ENCODE data around the gene UTS2R.

Gene UTS2R

DNA sequence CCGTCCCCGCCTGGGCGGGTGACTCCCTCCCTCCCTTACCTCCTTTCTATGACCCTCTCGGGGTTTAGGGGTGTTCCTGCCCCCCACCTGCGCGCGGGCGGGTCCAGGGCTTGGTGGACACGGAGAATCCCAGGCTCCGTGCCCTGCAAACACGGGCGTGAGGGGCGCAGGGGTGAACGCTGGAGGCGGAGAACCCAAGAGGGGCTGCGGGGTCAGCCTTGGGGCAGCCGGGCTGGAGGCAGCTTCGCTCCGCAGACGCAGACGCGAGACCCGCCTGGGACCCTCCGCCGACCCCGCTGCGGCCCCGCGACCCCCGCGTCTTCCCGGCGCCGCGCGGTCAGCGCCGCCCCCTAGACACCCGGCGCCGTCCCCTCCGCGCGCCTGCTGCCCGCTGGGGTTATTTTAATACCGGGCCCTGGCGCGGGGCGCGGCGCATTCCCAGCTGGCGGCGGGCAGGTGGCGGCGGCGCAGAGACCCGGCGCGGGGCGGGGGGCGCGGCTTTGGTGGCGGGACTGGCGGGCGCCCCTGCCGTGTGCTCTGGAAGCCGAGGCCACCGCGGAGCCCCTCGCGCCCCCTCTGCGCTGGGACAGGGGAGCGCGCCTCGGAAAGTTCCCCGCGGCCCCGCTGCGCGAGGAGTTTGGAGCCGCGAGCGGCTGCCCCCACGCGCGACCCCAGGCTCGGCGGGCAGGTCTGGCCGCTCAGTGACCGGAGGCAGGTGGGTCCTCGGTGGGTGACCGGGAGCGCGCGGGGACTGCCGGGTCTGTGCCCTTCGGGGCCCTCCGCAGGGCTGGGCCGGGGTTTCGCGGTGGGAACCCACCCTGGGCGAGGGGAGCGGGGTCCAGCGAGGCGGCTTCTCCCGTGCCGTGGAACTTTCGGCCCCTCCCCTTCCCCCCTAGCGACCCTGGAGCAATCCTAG, at the start of gene UTS2R:
Gene UTS2R, plus strand, starts transcription at position 433 of the 916 bp plus-strand sequence. CDS start 2,560 bp downstream, outside the sequence.
- no peak for DNase-seq (ENCODE audit: low read depth, low spot score)

DNA sequence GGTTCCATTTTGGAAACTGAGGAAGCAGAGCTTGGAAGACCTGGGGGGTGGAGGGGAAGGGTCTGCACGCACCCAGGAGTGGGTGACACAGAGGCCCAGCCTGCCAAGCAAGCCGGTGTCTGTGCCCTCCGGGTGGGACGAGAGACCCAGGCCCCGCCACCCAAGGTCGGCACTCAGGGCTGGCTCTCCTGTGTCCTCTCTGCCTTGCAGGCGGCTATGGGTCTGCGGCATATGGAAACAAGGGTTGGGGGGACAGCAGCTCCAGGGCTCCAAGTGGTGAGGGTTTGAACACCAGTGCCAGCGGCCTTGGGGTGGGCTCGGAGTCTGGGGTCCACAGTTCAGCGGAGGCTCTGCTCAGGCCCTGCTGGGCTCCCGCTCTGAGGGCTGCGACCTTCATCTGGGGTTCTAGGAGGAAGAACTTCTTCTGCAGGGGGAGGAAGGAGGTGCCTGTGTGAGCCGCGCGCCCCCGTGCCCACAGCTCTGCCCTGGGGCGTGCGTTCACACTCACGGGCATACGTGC, 49.6 kb upstream of the UTS2R start:
- no peak for DNase-seq (ENCODE audit: low read depth, low spot score)

GRCh38 chr17:82322526-82323453, 48.8 kb upstream of the UTS2R start:
- no peak for DNase-seq (ENCODE audit: low read depth, low spot score)

DNA sequence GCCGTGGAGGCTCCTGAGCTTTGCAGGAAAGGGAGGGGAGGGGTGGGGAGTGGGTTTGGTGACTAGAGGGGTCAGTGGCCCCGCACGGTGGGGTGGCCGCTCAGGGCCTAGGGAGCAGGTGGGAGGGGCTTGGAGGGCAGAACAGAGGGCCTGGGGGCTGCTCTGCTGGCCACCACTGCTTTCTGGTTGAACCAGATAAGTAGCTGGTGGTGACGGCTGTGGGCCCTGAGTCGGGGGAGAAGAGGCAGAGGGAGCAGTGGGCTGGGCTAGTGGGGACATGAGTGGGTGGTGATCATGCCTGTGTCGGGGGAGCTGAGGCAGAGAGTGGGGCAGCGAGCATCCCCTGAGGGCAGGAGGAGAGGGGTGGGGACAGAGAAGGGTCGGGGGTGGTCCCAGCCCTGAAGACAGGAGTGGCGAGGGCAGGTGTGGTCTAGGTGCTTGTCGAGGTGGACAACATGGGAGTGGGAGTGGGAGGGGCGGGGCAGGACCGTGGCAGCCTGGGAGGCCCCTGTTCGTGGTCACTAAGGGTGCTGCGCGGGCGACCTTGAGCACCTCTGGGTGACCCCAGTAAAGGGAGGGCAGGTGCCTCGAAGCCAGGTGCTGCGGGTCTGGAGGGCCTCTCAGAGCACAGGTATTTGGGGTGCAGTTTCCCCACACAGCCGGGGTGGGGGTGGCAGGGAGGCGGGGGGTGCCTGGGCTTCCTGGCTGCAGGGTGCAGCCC, 47.9 kb upstream of the UTS2R start:
- no peak for DNase-seq (ENCODE audit: low read depth, low spot score)

DNA sequence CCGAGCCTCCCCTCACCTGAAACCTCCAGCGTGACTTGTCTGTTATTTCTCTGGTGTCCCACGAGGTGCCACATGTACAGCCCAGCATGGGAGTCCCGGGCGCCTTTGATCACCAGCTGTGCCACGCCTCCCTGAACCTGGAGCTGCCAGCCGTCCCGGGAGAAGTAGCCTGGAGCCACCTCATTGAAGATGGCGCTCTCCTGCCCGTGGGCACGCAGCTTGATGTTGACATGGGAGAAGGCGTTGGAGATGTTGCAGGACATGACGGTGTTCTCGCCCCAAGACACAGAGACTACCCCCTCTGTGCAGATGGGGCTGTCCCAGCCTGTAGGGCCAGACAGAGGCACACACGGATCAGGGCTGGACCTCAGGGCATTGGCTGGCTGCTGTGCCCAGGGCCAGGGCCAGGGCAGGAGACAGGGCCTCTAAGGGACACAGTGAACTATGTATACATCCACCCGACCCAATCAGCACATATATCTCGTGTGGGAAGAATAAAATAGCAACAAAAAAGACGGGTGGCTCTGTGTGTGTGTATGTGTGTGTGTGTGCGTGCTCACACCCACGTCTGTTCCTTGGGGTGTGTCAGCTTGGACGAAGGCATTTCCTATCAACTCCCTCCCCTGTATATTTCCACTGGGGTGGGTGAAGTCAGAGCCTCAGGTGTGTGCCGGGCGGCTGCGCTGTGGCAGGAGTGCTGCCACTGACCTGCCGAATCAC, 46.8 kb upstream of the UTS2R start:
- no peak for DNase-seq (ENCODE audit: low read depth, low spot score)

- DNase-seq (ENCODE audit: low read depth, low spot score), result no peak
These were observed 46.0 kb upstream of the UTS2R start for GRCh38 chr17:82325286-82326180.

DNA sequence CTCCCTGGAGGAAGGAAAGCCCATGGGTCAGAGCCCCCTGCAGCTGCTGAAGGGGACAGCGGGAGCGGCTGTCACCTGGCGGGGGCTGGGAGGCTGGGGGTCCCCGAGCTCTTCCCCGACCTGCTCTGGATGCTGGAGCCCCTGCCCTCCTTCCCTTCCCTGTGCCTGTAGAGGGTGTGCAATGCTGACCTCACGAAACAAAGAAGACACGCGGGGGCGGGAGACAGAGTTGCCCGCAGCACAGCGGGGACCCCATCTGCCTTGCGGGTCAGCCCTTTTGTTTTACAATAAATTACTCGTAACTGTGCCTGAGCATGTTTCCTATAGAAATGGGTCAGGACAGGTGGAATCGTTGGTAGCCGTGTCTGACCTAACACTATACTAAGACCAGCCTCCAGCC, 44.3 kb upstream of the UTS2R start:
- DNase-seq (ENCODE audit: low read depth, low spot score), result no peak

DNA sequence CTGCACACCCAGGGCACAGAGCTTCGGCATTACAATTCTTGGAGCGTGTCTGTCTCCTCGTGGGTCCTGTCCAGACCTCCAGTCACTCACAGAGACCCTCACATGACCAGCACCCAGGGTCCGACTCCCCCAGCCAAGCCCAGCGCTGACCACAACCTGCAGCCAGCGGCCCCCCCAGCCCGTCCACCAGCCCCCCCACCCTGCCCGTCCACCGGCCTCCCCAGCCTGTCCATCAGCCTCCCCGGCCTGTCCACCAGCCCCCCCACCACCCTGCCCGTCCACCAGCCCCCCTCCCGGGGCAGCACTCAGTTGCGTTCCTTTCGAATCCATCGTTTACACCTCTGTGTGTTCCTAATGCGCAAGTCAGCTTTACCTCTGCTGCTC, 43.8 kb upstream of the UTS2R start:
- DNase-seq (ENCODE audit: low read depth, low spot score), result no peak

GRCh38 chr17:82328141-82328993, 43.2 kb upstream of the UTS2R start:
- no peak for DNase-seq (ENCODE audit: low read depth, low spot score)

DNA sequence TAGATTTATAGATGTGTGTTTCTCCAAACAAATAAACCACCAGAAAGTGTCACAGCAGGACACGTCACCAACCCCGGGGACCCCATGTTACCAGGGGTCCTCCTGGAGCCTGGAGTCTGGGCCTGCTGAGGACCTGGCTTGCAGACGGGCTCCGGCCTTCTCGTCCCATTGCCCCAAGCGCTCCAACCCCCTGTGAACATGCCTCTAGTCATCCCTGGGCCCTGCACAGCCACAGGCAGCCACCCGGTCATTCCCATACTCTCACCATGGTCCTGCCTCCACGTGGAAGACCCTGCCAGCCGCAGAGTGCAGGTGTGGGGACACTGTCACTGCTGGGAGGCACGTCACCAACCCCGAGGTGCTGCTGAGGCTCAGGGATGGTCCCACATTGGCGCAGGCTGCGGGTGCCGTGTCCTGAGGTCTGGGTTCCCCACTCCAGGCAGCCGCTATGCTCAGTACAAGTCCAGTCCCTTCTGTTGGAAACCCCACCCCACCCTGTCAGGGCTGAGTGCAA, 42.5 kb upstream of the UTS2R start:
- DNase-seq (ENCODE audit: low read depth, low spot score), result no peak

DNA sequence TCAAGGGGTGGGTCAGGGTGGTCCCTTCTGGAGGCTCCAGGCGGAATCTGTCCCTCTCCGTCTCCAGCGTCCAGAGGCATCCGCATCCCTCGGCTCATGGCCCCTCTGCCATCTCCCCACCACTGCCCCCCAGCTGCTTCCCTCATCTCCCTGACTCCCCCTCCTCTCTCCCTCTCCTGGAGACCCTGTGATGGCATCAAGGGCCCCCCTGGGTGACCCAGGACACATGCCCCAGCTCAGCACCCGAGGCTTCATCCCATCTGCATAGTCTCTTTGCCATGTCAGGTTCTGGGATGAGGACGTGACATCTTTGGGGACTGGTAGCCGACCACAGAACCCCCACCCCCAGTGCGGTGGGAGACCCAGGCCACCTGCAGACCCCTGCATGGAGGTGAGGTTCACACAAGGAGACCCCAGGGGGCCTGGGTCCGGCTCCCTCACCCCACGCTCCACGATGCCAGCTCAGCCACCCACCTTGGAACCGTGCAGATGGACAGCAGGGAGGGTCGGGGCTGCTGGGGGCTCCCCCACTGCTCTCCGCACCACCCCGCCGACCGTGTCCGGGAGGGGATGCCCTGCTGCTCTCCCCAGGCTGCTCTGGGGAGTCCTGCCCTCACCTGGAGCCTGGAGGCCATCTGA, 41.8 kb upstream of the UTS2R start:
- no peak for DNase-seq (ENCODE audit: low read depth, low spot score)

DNA sequence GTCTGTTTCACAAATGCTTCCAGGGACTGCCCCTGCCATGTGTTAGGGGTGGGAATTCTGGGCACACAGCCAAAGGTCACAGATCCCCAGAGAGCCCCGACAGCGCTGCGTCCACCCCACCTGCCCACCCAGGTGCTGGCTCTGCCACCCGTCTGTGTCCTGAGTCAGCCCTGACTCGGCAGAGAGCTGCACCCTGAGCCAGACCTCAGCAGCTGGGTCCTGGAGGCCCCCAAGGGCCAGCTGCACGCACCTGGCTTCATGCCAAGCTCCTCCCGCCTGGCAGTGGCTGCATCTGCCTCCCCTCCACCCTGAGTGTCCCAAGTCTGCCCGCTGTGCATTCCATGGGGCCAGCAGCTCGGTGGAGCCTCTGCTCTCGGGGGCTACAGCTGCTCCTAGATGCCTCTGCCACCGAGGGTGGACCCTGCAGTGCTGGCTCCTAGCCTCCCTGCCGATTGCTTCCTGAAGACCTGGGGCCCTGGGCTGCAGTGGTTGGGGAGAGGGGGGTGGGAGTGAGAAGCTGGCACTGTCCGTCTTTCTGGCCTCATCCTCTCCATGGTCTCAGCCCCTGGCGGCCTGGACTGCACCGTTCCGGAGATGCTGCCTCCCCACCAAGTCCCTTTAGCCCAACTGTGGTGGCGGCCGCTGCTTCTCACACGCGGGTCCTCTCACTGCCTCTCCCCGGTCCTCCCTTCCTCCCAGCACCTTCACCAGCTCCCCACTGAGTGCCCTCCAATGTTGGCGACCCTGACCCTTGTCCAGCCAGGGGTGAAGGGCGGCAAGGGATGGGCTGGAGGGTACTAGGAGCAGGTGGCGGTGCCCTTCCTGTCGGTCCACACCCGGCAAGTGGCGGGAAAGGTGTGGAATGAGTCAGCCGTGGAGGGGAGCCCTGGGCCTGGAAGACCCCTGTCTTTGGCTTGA, 41.0 kb upstream of the UTS2R start:
- peak; percentile 61 for DNase-seq (ENCODE audit: low read depth, low spot score)

GRCh38 chr17:82331345-82331939, 40.1 kb upstream of the UTS2R start:
- no peak for DNase-seq (ENCODE audit: low read depth, low spot score)

- peak; percentile 69 for DNase-seq (ENCODE audit: low read depth, low spot score)
These were observed 38.8 kb upstream of the UTS2R start for GRCh38 chr17:82332669-82333278.

- peak; percentile 59 for DNase-seq (ENCODE audit: low read depth, low spot score)
These were observed 38.0 kb upstream of the UTS2R start, which contains the start of gene SECTM1 for GRCh38 chr17:82333279-82334171. TSS of gene SECTM1 (minus strand) at chr17:82333766. CDS start at chr17:82327240, 6,526 bp downstream.

Data from astrocyte of the hippocampus (primary cell).